Kidney tubule cell (primary cell): Measurements from ENCODE around the gene SLC5A5.

Experiments used
- DNase-seq: peaks from one replicate; pipeline ENCODE4 v3.0.0-alpha.2; 2018; ENCODE audit warnings: low spot score

Gene SLC5A5

DNA sequence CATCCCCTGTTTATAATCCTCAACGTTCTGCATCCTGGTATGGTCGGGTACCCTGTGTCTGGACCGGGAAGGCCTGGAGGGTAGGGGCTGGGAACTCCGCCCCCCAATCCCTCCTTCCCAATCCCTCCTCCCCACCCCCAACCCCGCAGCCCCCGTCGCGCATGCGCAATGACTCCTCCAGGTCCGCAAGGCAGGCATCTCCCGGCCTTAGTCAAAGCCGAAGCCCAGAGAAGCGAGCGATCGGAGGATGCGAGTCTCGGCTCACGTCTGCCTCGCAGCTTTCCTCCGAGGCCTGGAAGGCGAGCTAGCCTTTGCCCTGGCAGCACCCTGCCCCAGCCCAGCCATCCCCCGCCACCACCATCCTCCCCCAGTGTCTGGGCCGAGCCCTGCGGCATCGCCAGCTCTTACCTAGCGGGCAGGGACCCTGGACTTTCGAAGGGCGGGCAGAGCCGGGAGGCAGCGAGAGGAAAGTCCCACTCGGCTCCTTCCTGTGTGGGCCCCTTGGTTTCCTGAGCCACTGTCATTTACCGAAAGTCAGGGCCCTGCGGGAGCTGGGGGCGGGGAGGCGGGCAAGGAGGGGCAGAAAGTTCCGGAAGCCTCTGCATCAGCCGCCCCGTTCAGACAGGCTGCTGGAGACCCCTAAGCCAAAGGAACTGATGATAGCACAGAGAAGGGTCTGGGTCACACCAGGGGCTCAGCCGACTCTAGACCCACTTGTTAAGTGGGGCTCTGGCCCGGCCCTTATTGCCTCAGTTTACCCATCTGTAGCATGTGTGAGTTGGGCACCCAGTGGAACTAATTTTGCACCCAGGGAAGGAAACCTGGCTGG, 24.0 kb upstream of the SLC5A5 start, which contains the start of gene JAK3:
Gene JAK3 (minus strand): TSS at position 445 of the 829 bp plus-strand sequence. CDS start 3,565 bp downstream, outside the sequence.
- peak; percentile 69 for DNase-seq

- DNase-seq = no peak
Observed at GRCh38 chr19:17848595-17849292, 23.0 kb upstream of the SLC5A5 start.

DNA sequence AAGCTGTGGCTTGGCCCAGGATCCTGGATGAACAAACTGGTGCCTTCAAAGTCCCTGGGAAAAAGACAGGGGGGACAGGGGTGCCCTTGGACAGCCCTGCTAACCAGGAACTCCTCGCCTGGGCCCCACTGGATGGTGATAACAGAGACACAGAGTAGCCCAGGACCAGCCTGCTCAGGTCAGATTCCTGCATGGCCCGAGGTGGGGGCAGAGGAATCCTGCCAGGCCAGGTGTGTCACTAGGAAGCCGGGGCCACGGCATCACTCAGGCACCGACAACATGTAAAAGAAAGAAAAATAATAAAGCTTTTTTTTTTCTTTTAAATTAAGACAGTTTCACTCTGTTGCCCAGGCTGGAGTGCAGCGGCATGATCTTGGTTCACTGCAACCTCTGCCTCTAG, 17.7 kb upstream of the SLC5A5 start:
- no peak for DNase-seq

GRCh38 chr19:17855280-17856152, 16.2 kb upstream of the SLC5A5 start:
- DNase-seq = peak; percentile 76

- peak; percentile 100 for DNase-seq
Observed at GRCh38 chr19:17859533-17860330, 12.0 kb upstream of the SLC5A5 start, which contains the start of gene RPL18A. Gene RPL18A (plus strand): TSS chr19:17859910. CDS start chr19:17859957, 47 bp downstream.

GRCh38 chr19:17860331-17860992, 11.3 kb upstream of the SLC5A5 start:
- DNase-seq = no peak

- DNase-seq = no peak
Observed at GRCh38 chr19:17860993-17861360, 10.8 kb upstream of the SLC5A5 start.

DNA sequence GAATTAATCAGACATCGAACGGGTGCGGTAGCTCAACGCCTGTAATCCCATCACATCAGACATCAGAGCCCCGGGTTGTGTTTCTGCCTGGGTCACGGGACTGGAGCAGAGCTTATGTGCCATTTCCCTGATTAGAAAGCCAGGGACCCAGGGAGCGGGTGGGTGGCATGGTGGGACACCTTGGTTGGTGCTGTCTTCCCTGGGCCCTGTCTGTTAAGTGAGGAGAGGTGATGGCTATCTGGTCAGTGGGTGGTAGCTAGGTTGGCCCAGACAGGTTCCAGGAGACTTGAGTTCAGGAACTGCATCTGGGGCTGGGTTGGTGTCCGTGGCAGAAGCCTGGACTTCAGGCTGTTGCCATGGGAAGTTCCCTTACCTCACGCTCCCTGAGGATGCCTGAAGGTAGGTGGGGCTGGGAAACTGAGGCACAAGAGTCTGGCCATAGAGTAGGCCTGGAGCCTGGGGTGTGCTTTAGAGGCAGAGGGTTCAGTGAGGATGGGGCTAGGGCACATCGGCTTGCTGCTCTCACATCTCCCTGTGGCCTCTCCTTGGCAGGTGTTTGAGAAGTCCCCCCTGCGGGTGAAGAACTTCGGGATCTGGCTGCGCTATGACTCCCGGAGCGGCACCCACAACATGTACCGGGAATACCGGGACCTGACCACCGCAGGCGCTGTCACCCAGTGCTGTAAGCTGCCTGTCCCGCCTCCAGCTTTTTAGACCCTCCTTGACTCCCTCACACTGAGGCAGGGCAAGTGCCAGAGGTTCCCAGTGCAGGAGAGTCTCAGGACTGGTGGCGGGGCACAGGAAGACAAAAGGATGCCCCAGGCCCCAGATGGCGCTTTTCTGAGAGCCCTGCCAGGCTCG, 10.0 kb upstream of the SLC5A5 start:
- DNase-seq = no peak

DNA sequence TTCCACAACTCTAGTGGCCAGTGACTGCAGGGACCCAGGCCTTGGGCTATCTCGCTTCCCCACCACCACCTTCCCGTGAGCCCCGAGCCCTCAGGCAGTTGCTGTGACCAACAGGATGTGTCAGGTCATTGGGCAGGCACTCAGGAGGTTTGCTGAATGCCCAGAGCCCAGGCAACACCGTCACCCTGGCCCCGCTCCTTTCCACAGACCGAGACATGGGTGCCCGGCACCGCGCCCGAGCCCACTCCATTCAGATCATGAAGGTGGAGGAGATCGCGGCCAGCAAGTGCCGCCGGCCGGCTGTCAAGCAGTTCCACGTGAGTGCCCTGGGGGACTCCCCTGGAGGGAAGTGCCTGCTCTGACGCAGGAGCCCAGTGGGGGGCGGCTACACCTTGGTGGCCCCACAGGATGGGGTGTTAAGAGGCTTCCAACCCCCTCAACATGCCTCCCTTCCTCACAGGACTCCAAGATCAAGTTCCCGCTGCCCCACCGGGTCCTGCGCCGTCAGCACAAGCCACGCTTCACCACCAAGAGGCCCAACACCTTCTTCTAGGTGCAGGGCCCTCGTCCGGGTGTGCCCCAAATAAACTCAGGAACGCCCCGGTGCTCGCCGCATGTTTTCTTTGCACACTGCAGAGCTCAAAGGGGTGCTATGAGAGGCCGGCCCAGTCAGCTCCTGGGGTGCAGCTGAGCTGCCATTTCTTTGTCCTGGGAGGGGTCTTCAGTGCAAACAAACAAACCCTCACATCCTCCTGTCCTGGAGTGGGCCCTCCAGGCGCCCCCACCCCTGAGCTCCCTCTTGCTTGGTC, 8.8 kb upstream of the SLC5A5 start:
- no peak for DNase-seq

GRCh38 chr19:17863520-17864182, 8.1 kb upstream of the SLC5A5 start:
- no peak for DNase-seq

DNA sequence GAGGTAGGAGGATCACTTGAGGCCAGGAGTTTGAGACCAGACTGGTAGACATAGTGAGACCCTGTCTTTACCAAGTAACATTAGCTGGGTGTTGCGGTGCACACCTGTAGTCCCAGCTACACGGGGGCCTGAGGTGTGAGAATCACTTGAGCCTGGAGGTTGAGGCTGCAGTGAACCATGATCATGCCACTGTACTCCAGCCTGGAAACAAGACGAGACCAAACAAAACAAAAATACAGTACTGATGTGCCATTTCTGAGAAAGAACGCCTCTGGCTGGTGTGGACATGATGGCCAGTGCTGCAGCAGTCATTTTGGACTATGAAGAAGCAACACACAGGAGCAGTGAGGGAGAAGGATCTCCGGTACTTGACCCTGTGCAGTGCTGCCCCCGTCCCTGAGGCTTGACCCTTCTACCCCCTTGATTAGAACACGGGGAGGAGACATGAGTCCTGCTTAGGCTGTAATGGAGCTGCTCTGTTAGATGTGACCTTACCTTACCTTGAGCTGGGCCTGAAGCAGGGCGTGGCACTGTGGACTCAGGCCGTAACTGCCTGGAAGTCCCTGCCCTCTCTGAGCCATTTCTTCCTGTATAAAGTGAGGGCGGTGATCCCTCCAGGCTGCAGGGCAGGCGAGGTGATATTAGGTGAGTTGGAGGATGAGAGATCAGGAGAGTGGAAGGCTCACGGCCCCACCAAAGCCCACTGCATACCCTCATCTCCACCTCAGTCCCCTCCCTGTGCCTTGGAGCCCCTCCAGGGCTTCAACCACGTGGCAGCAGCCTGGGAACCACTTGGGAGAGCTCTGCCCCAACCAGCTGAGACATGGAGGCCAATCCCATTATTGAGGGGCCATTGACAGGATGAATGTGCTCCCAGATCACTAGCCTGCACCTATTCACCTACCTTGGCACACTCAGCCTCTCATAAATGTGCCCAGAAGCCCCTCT, 6.1 kb upstream of the SLC5A5 start:
- DNase-seq = peak; percentile 54

GRCh38 chr19:17866312-17866963, 5.3 kb upstream of the SLC5A5 start:
- DNase-seq = no peak

- no peak for DNase-seq
Observed at GRCh38 chr19:17866964-17867486, 4.7 kb upstream of the SLC5A5 start.

GRCh38 chr19:17868669-17869068, 3.1 kb upstream of the SLC5A5 start:
- DNase-seq = no peak

DNA sequence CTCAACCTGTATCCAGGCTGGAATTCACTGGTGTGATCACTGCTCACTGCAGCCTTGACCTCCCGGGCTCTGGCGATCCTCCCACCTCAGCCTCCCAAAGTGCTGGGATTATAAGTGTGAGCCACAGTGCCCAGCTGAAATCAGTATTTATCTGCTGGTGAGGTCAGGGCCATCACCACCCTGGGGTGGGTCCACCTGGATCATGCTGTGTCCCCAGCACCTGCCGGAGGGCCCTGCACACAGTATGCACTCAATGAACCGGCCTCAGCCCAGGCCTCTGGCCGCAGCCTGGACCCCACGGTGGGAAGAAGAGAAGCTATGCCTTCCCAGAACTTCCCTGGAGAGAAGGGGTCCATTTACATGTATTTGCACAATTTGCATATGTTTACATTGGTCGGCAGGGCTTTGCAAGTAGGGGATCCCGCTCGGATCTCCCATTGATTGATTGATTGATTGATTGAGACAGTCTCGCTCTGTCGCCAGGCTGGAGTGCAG, 2.6 kb upstream of the SLC5A5 start:
- DNase-seq = no peak
